Kidney capillary endothelial cell (primary cell): ENCODE data around the gene KLHL29.

ENCODE experiments used
- DNase-seq: peaks from one replicate; pipeline ENCODE4 v3.0.0-alpha.2; 2018; ENCODE audit warnings: low spot score

Gene KLHL29

DNA sequence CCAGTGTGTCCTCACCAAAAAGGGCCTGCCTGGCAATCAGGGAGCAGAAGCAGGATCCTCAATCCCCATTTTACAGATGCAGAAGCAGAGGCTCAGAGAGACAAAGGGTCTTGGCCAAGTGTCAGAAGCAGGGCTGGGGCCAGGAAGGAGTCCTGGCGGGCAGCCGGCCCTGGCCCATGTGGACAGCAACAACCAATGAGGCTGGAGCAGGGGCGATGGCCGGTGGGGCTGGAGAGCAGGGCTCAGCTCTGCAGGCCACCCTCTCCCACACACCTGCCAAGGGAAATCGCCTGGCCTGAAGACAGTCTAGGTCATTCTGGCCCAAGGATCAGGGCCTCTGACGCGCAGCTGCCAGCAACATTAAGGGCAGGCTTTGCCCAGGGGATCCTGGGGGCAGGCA is 298.0 kb downstream of the KLHL29 start:
- no peak for DNase-seq

DNA sequence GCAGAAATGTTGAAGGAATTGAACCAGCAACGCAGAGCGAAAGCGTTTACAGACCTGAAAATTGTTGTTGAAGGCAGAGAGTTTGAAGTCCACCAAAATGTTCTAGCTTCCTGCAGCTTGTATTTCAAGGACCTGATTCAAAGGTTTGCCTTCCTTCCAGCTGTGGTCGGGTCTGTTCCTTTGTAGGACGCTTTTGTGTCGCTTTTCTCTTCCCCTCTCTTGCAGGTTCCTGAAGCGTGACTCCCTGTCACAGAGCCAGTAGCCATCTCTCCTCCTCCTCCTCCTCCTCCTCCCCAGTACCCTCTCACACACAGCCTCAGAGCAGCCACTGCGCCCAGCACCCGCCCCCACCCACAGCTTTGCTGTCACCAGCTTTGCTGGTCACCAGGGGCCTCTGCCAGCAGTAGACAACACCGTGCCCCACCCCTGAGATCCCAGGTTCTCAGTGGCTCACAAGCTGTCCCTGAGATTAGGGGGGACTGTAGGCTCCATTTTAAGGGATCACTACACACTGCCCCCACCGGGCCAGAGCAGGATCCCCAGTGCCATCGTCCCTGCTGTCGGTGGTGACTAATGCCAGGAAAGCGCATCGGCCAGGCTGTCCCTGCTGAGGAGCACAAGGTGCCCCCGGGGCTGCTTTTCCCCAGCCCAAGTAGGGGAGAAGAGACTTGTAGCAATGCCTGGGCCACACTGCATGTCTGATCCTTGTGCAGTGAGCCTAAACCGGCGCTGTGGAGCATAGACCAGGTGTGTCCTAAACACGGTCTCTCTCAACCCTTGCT is 299.6 kb downstream of the KLHL29 start:
- no peak for DNase-seq

DNA sequence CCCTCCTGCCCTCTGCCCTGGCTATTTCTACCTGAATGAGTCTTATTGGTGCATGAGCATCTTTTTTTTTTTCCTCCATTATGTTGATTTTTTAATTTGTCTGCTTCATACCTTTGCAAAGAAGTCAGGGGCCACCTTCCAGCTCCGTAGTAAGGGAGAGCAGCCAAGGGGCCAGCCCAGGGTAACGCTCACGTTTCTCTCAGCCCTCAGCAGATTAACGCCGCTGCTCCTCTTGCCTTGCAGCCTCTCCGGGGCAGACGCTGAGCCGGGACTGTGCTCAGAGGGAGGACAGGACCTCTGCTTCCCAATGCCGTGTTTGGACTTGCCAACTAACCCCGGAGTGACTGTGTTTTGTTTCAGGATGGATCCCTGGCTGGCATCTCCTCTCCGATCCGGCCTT is 300.2 kb downstream of the KLHL29 start:
- DNase-seq, result no peak

DNA sequence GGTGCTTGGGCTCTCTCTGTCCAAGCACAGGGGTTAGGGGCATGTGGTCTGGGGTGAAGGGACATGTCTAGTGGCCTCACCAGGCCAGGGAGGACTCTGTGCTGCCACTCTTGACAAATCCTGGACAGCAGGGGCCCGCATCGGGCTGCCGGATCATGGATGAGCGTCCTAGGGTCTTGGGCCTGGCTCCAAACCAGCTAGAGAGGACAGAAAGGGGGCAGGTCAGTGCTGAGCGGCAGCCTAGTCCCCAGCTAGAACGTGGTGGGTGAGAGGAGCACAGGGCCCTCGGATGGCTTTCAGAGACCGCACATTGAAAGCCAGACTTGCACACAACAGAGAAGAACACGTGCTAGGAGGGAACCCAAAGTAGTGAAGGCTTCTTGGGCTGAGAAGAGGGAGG is 300.7 kb downstream of the KLHL29 start:
- DNase-seq, result no peak

DNA sequence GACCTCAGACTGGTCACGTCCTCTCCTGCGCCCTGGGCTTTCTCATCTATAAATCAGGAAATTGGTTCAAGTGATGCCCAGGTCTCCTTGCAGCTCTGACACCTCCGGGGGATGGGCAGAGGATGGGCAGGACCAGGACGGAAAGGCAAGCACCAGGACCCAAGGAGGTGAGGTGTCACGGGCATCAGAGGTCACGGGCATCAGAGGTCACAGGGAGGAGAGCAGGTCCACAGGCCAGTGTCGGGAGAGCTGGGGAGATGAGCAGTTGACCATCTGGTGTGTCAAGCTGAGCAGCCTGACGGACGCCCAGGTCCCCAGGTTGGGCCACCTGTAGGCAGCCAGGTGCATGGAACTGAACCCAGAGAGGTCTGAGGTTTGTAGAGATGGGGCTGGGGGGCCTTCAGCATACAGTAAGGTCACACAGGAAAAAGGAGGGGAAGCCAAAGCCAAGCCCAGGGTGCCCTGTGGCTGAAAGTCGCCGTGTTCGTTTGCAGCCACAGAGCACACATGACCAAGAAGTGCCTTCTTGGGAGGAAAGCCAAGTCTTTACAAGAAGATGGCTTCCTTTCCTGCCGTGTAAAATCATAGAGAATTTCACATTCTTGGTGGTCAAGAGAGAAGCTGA is 301.5 kb downstream of the KLHL29 start:
- no peak for DNase-seq

DNA sequence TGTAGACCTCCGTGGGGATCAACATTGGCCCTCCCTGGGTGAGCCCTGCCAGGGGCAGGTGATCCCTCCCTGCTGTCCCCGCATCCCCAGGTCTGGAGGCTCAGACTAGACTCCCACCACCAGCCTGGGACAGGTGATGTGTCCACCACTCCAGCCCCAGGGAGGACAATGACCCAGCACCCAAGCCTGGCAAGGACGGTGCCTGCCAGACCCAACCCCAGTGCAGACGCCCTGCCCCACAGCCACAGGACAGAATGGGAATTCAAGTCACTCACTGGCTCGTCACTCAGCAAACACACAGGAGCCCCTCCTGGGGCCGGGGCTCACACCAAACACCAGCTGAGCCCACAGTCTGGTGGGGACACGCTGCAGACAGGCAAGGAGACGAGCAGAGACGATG is 302.2 kb downstream of the KLHL29 start:
- DNase-seq, result no peak

DNA sequence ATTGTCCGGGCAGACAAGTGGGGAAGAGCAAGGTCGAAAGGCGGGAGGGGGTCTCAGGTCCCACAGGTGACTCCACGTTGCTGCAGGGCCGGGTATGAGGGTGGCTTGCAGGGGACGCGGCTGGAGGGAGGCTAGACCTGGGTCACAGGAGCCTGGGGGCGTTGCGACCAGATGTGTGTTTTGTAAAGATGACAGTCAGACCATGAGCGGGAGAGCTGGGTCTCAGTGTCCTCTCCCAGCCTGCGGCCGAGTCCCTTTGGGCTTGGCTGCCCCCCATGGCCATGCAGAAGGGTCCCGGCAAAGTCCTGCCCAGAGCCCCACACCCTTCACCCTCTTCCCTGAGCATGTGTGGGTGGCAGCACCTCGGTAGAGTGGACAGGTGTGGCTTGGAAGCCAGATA is 302.7 kb downstream of the KLHL29 start:
- DNase-seq, result no peak

DNA sequence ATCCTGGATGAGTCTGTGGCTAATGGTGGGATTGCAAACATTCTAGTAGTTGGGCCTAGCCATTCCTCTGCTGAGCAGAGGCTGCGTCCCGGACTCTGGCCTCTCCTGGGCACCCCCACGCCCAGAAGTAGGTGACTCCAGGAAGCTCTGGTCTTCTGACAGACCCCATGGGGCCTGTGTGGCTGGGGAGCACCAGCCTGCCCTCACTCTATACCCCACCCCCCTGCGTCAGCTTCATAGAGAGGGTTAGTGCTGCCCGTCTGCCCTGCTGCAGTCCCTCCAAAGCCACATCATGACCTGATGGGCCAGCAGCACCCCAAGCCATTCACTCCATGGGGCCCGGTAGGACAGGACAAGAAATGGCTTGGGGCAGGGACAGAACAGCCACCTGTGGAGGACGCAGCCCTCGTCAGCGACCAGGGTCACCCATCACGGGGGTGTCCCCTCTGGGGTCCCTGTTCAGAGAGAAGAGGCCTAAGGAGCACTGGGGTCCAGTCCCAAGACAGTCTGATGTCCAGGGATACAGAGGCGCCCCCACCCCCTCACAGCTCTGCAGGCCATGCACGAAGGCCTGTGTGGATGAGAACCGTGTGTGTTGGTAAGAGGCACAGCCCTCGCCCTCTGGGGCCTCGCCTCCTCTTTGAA is 303.6 kb downstream of the KLHL29 start:
- no peak for DNase-seq

DNA sequence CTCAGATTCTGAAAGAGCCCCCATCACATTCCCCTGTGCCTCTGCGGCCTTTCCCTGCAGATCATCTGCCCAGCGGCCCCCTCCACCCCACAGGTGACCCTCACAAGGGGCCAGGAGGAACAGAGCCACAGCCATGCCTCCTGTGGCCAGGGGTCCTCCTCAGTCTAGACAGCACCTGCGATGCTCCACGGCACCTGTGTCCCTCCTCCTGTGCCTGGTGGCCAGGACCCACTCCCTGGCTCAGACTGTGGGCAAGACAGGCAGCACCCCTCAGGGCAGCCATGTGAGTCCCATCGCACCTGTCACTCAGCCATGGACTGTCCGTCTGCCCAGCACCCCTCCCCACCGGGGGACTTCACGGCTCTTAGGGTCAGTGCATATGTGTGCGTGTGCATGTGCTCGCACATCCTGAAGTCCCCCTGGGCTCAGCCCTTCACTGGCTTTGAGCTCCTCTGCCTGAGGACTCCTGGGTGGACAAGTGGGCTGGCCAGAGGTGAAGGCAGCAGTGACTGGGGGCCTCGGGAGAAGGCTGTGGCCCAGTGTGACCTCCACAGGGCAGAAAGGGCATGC is 304.2 kb downstream of the KLHL29 start:
- no peak for DNase-seq

DNA sequence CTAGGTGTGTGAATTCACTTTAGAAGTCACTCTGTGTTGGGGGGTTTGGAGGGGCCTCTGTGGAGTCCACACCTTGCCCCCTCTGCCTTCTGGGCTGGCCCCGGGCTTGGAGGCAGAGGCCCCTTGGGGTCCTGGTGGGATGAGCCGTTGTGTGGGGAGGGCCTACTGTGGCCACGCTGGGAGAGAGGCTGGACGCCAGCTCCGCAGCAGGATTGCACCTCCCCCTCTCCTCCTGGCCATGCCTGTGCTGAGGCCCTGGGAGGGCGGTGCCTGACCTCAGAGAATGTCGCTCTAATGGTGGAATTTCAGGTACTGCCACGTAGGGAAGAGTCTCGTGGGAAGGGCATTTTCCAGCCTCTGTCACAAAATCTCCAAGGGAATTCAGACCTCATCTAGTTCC is 304.9 kb downstream of the KLHL29 start:
- DNase-seq, result no peak

DNA sequence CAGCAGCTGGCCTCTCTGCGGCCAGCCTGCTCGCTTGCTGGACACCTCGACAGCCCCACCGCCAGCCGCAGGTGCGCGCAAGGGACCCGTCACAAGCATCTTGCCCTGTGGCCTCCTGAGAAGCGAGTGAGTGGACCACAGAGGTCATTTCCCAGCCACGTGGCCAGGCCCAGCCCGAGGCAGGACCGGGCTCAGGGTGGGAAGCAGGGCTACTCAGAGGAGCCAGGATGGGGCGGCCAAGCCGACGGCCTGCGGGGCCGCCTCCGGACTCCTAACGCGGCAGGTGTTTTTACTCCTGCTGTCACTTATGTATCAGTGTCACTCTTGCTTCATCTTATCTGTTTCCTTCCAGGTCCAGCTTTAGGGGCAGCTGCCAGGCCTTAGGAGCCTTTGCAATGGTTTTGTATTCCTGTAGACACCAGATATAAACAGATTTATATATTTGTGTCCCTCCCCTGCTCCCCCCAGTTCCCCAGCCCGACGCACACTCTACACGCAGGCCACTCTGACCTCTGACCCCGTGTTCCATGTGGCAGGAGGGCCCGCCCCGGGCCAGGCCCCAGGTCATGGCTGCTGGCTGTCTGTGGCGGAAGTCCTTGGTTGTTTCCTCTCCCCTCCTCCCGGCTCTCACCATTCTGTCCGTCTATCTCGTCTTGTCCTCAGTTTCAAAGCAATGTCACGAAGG is 305.6 kb downstream of the KLHL29 start:
- DNase-seq, result no peak

DNA sequence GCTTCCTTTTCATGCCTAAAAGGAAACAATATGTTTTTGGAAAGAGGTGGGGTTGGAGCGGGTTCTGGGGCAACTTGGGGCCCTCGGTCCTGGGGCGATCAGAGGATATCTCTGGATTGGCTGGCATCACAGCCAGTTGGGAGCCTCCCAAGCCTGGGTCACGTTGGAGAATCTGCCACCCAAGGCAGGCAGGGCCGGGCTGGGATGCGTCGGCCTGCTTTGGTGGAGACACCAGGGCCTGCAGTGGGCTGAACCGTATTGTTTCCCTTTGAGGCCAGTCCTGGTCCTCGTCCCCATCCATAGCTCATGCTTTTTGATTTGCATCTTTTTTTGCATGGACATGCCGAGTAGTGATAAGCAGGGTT is 306.1 kb downstream of the KLHL29 start:
- no peak for DNase-seq

DNA sequence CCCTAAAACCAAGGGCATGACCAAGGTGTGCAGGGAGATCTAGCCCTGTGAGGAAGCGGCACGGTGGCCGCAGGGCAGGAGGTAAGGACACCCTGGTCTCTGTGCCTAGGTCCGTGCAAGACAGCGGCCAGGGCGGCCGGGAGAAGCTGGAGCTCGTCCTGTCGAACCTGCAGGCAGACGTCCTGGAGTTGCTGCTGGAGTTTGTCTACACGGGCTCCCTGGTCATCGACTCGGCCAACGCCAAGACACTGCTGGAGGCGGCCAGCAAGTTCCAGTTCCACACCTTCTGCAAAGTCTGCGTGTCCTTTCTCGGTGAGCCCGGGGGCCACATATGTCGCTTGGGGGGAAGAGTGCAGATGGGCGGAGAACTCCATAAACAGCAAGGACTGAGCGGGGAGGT is 306.6 kb downstream of the KLHL29 start:
- no peak for DNase-seq

DNA sequence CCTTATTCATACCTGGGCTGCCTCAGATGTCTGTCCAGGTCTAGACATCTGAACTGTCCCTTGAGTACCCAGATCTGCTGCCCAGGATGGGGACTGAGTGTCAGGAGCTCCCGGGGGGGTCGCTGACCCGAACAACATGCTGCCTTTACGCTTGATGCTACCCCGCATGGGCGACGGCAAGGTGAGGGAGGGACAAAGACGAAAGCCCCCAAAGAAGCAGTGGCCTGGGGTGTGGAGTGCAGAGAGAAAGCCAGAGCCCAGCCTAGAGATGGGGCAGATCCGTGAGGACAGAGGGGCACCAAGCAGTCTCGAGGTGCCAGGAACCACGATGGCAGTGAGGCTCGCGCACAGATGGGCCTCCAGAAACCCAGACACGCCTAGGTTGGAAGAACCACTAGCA is 307.3 kb downstream of the KLHL29 start:
- DNase-seq, result no peak

DNA sequence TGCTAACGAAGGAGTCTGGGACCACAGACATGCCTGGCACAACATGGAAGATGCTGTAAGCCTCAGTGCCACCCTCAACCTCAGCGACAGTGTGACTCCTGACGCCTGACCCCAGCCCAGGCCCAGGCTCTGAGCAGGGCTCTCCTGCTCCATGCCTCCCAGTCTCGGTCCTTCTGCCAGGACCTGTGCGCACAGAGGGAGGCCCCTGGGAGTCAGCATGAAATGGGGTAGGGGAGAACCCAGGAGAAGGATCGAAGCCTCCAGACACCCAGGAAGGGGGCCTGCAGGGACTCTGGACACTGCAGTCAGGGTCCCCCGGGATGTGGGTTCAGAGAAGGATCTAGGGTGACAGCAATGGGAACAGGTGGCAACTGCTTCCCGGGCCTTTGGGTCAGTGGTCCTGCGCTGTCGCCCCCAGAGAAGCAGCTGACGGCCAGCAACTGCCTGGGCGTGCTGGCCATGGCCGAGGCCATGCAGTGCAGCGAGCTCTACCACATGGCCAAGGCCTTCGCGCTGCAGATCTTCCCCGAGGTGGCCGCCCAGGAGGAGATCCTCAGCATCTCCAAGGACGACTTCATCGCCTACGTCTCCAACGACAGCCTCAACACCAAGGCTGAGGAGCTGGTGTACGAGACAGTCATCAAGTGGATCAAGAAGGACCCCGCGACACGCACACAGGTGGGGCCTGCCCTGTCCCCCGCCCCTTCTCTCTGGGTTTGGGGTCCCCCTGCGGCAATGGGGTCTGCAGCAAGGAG is 308.0 kb downstream of the KLHL29 start:
- no peak for DNase-seq

DNA sequence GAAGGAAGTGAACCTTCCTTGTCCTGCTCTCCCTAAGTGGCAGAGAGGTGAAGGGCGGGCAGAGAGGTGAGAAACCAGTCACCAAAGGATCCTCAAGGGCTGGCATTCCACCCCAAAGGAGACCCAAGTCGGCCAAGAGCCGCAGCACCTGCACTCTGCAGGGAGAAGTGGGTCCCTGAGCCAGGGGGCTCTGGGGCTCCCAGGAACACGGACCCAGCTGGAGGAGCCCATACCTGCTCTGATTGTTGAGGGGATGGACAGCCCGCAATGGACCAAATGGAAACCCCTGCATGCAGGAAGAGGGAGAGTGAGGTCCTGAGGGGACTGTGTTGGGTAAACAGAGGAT is 308.6 kb downstream of the KLHL29 start:
- DNase-seq, result no peak

DNA sequence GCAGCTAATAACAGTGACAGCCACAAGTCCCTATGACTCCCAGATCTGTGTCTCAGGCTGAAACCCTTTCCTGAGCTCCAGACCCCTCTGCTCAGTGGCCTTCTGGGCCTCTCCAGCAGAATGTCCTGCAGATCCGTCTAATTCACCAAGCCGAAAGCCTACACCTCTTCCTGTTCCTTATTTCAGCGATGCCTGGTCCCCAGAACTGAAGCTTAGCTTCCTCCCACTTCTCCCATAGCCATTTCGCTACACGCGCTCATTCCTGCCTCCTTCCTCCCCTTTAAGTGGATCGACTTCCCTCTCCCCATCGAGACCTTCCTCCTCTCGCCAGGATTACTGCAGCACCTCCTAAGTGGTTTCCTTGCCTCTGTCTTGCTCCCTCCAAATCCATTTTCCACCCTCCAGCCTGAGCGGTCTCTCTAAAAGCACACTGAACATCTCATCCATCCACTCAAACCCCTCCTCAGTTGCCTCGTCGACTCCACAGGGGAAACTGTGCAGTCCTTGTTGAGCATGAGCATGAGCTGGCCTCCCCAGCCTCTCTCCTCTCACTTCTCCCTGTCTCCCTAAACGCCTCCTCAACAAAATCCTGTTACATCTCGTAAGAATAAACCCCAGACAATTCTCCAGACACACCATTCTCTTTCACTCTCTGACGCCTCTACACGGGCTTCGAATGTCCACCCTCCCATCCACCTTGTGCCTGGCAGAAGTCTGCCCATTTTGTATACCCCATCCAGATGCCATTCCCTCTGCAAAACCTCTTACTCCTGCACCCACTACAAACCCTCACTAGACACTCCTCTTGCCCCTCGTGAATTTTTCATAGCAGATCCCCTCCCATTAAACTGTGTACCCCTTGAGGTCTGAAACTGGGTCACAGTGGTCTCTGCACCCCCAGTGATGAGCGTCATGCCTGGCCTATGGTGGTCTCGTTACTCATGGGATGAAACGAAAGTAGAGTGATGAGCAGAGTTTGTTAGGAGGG is 309.4 kb downstream of the KLHL29 start:
- no peak for DNase-seq

DNA sequence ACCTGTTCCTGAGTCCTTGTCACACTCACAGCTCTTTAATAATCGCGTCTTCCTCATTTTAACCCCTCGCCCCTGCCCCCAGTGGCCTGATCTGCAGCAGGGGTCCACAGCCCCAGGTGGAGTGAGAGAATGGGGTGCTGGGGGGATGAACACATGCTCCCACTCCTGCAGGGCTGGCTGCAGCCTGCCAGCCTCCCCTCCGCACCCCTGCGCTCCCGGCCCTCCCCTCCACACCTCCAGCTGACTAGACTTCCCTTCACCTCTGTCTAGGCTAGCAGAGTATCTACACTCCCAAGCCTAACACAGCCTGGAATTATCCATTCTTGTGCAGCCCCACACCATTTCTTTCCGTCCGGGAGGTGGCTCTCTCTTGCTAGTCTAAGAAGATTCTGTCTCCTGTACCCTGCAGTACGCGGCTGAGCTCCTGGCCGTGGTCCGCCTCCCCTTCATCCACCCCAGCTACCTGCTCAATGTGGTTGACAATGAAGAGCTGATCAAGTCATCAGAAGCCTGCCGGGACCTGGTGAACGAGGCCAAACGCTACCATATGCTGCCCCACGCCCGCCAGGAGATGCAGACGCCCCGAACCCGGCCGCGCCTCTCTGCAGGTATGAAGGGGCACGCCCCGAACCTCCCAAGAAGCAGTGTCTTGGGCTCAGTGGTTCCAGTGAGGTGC is 310.4 kb downstream of the KLHL29 start:
- no peak for DNase-seq

DNA sequence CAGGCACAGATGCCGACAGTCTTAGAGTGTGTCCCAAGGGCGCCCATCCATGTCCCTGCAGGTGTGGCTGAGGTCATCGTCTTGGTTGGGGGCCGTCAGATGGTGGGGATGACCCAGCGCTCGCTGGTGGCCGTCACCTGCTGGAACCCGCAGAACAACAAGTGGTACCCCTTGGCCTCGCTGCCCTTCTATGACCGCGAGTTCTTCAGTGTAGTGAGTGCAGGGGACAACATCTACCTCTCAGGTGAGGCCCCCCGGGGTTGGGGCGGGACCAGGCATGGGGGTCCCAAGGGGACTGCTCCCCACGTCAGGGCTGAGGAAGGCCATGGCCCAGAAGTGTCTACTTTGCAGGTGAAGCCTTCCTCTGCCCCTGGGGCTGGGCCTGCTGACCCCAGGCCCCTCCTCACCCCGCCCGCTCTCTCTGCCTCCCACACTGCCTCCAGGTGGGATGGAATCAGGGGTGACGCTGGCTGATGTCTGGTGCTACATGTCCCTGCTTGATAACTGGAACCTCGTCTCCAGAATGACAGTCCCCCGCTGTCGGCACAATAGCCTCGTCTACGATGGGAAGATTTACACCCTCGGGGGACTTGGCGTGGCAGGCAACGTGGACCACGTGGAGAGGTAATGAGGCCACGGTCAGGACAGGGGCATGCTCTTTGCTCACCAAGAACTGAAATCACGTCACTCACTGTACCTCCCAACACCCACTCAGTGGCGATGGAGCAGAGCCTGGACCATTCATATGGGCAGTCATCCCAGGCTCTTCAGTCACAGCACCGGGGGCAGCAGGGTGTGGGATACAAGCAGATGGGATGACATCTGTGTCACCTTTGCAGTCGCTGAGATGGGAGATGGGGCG is 311.1 kb downstream of the KLHL29 start:
- DNase-seq, result no peak
